HG03565 (cell line): ENCODE results near the gene LRRC7.

ENCODE experiments used
- ATAC-seq: cut with Tn5 transposase; IDR thresholded peaks from one replicate; pipeline ENCODE4 v1.9.1; 2021; ENCODE audit warnings: mild to moderate bottlenecking, moderate library complexity; ENCODE audit not compliant: unreplicated experiment

The LRRC7 gene

GRCh38 chr1:70083519-70083918 lies 515.8 kb downstream of the LRRC7 start:
- ATAC-seq = peak; percentile 79

GRCh38 chr1:70084314-70084915 lies 516.7 kb downstream of the LRRC7 start:
- ATAC-seq = no peak

GRCh38 chr1:70085521-70085920 lies 517.8 kb downstream of the LRRC7 start:
- no peak for ATAC-seq

GRCh38 chr1:70086897-70087296 lies 519.2 kb downstream of the LRRC7 start:
- ATAC-seq = no peak

- ATAC-seq = no peak
These were observed 522.4 kb downstream of the LRRC7 start for GRCh38 chr1:70090141-70090540.

- ATAC-seq = no peak
These were observed 523.2 kb downstream of the LRRC7 start for GRCh38 chr1:70090875-70091274.

- no peak for ATAC-seq
These were observed 524.1 kb downstream of the LRRC7 start for GRCh38 chr1:70091811-70092210.

GRCh38 chr1:70092526-70092925 lies 524.8 kb downstream of the LRRC7 start:
- ATAC-seq = no peak

- ATAC-seq = no peak
These were observed 525.7 kb downstream of the LRRC7 start for GRCh38 chr1:70093250-70093975.

- no peak for ATAC-seq
These were observed 533.5 kb downstream of the LRRC7 start for GRCh38 chr1:70101231-70101630.

- no peak for ATAC-seq
These were observed 534.1 kb downstream of the LRRC7 start for GRCh38 chr1:70101774-70102173.

- ATAC-seq = no peak
These were observed 536.0 kb downstream of the LRRC7 start for GRCh38 chr1:70103770-70104169.

GRCh38 chr1:70109241-70109640 lies 541.5 kb downstream of the LRRC7 start:
- ATAC-seq = no peak

- ATAC-seq = no peak
These were observed 545.1 kb downstream of the LRRC7 start for GRCh38 chr1:70112838-70113237.

GRCh38 chr1:70115315-70115714 lies 547.6 kb downstream of the LRRC7 start:
- no peak for ATAC-seq

- ATAC-seq = no peak
These were observed 549.3 kb downstream of the LRRC7 start for GRCh38 chr1:70117046-70117445.

- no peak for ATAC-seq
These were observed 566.4 kb downstream of the LRRC7 start for GRCh38 chr1:70134148-70134547.

- no peak for ATAC-seq
These were observed 572.6 kb downstream of the LRRC7 start for GRCh38 chr1:70140343-70140742.

- ATAC-seq = no peak
These were observed 573.2 kb downstream of the LRRC7 start for GRCh38 chr1:70140894-70141293.

- ATAC-seq = no peak
These were observed 574.4 kb downstream of the LRRC7 start for GRCh38 chr1:70142075-70142474.

- no peak for ATAC-seq
These were observed 575.4 kb downstream of the LRRC7 start for GRCh38 chr1:70143048-70143659.

GRCh38 chr1:70146488-70146887 lies 578.8 kb downstream of the LRRC7 start:
- ATAC-seq = no peak
